PFSK-1 (cell line): ENCODE measurements around the gene MORC4.

Source experiments
- FOXP2 ChIP-seq: optimal IDR thresholded peaks from 2 replicates; pipeline ENCODE3; 2011; ENCODE audit warnings: borderline replicate concordance, control low read depth, inconsistent platforms; ENCODE audit not compliant: insufficient read depth; ENCODE audit errors: extremely low read length, extremely low read depth
- POLR2AphosphoS5 ChIP-seq: IDR thresholded peaks from 2 replicates; pipeline ENCODE4 v1.6.1; 2012; ENCODE audit warnings: low read depth, mild to moderate bottlenecking, control low read depth, low read length, moderate library complexity
- SIN3A ChIP-seq: IDR thresholded peaks from 2 replicates; pipeline ENCODE4 v1.6.1; 2012; ENCODE audit warnings: mild to moderate bottlenecking, low read length, moderate library complexity, borderline replicate concordance; ENCODE audit not compliant: insufficient read depth
- TAF1 ChIP-seq: IDR thresholded peaks from 2 replicates; pipeline ENCODE4 v1.6.1; 2012; ENCODE audit warnings: low read length, control low read depth, borderline replicate concordance; ENCODE audit not compliant: insufficient read depth
- TF ChIP-seq, protein P1 (sequence below), 2 experiments: IDR thresholded peaks; 2 replicates each; pipeline versions ENCODE4 v1.6.1 to v1.8.0; 2011 to 2012; ENCODE audit warnings: low read depth in 2 of 2, low read length in 2 of 2, control low read depth in 1 of 2, inconsistent platforms in 1 of 2, mild to moderate bottlenecking in 1 of 2, moderate library complexity in 1 of 2; ENCODE audit not compliant: insufficient read depth in 1 of 2

GRCh38 chrX:107008034-107008433, 8.0 kb upstream of the MORC4 start:
- TF ChIP-seq POLR2AphosphoS5 (no peak), SIN3A (no peak), TAF1 (no peak), FOXP2 (no peak)
- TF ChIP-seq, protein P1, sequence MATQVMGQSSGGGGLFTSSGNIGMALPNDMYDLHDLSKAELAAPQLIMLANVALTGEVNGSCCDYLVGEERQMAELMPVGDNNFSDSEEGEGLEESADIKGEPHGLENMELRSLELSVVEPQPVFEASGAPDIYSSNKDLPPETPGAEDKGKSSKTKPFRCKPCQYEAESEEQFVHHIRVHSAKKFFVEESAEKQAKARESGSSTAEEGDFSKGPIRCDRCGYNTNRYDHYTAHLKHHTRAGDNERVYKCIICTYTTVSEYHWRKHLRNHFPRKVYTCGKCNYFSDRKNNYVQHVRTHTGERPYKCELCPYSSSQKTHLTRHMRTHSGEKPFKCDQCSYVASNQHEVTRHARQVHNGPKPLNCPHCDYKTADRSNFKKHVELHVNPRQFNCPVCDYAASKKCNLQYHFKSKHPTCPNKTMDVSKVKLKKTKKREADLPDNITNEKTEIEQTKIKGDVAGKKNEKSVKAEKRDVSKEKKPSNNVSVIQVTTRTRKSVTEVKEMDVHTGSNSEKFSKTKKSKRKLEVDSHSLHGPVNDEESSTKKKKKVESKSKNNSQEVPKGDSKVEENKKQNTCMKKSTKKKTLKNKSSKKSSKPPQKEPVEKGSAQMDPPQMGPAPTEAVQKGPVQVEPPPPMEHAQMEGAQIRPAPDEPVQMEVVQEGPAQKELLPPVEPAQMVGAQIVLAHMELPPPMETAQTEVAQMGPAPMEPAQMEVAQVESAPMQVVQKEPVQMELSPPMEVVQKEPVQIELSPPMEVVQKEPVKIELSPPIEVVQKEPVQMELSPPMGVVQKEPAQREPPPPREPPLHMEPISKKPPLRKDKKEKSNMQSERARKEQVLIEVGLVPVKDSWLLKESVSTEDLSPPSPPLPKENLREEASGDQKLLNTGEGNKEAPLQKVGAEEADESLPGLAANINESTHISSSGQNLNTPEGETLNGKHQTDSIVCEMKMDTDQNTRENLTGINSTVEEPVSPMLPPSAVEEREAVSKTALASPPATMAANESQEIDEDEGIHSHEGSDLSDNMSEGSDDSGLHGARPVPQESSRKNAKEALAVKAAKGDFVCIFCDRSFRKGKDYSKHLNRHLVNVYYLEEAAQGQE (IDR thresholded peaks at IDR 0.05; ENCODE audit: insufficient read depth in 1 of 2, low read depth in 2 of 2, low read length in 2 of 2), result no peak
